HTERT RPE-1 (cell line): ENCODE measurements around the gene IL26.
"Not testable (repeated sequence)": the region's sequence is repeated elsewhere in the genome, so short reads cannot be mapped to it uniquely, and the experiment has no call there.

ENCODE experiments used
- in situ Hi-C: fragments of 300-500 bp; cut with MboI; formaldehyde crosslinking; loops from 4 replicates; pipeline ENCODE4 v1.14.3; 2020; ENCODE audit warnings: low sequenced_read_pairs

The IL26 gene

DNA sequence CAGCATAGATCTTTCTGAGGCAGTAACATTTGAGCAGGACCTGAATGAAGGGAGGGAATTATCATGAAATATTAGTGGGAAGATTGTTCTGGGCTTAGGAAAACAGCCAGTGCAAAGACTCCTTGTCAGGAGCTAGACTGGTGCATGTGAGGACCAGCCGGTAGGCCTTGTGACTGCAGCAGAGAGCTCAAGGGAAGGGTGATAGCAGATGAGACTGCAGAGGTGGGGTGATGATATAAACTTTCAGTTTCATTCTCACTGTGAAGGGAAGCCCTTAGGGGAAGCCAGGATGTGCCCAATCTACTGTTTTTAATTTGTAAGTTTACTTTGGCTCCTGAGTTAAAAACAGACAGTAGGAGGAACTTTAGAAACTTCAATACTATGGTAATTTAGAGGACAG is 15.4 kb upstream of the IL26 start:
- in situ Hi-C loops, result no loop called here

DNA sequence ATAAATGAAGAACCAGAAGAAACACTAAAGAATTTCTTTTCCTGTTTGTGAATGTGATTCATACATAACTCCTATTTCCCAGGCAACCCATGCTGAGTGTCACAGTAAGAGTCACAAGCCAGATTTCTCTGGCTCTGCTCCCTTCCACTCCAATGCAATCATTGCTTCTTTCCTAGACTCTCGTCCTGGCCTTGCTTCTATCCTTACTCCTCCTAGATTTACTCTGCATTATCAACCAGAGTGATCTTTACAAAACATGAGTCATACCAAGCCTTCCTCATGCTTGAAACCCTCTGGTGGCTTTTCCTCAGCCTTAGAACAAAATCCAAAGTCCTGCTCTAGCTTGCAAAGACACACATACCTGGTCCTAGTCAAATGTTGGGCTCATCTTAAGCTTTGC is 14.5 kb upstream of the IL26 start:
- in situ Hi-C loops, result no loop called here

- in situ Hi-C loops, result no loop called here
These were observed 13.8 kb upstream of the IL26 start for GRCh38 chr12:68239309-68239982.

DNA sequence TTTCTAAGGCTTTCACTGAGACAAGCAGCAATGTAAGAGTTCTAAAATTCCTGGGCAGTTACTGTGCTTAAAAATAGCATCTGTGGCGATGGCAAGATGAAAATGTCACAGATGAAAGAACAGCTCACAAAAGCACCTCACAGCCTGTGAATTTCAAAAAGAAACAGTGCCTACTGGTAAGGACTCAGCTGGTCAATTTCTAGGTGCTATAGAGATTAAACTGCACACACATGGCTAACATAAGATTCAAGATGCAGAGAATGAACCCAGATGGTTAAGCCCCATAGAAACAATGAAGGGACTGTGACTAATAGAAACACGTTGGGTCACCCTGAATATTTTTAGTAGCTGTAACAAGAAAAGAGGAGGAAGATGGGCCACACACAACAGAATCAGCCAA is 12.0 kb upstream of the IL26 start:
- in situ Hi-C loops, result no loop called here

DNA sequence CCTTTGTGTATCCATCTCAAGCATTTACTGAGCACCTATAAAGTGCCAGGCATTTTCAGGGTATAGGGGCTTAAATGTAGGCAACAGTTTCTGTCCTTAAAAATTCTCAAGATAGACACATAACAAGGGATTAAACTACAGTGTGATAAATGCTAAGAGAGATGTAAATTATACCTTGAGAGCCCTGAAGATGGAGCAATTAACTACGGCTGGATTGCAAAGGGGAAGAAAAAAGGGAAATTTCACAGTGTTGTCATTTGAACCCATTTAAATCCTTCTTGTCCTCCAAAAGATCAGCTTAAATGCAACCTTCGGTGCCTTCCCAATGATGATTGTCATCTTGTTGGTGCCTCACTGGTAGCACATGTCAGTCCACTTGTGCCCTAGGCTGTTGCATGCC is 11.5 kb upstream of the IL26 start:
- in situ Hi-C loops, result no loop called here

DNA sequence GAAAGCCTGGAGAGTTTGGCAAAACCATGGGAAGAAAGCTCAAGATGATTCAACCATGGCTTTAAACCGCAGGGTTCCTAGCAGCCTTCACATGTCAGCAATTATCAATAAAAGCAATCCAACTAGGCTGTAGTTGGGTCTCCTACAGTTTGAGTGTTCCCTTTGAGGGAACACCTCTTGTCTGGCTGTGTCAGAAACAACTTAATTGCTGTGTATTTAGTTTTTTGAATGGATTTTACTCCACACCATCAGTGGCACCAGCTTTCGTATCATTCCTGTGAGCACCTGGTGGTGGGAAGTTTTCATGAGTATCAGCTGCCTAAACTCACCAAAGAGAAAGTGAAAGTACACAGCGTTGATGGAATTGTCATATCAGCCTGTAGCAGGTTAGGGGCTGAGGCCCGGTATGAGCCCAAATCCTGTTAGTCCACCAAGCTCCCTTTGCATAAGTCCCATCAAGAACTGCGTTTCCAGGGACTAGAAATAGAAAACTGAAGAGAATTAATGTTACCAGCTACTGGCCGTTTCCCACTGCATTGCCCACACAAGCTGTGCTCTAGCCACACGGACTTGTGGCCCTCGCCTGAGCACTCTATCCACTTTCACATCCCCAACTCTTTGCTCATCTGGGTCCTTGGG is 10.9 kb upstream of the IL26 start:
- in situ Hi-C loops, result no loop called here

GRCh38 chr12:68235576-68235975 is 10.0 kb upstream of the IL26 start:
- in situ Hi-C loops, result no loop called here

GRCh38 chr12:68234140-68234539 is 8.5 kb upstream of the IL26 start:
- in situ Hi-C loops, result no loop called here

GRCh38 chr12:68233498-68233897 is 7.9 kb upstream of the IL26 start:
- in situ Hi-C loops, result no loop called here

DNA sequence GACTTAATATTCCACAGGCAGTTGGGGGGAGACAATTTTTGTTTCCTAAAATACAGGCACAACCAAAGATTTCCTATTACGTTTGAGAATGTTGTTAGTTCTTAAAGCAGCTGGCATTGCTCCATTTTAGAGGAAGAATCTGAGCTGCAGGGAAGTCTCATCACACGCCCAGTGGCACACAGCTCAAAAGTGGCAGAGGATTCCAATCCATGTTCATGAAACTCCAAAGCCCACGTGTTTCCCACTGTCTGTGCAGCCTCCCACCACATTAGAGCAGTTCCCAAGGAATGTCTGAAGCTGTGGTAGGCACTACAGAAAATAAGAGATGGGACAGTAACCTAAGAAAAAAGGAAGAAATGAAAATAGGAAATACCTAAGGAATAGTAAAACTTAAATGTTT is 6.1 kb upstream of the IL26 start:
- in situ Hi-C loops, result no loop called here

GRCh38 chr12:68231229-68231628 is 5.6 kb upstream of the IL26 start:
- in situ Hi-C loops, result no loop called here

GRCh38 chr12:68229956-68230355 is 4.3 kb upstream of the IL26 start:
- in situ Hi-C loops, result no loop called here

DNA sequence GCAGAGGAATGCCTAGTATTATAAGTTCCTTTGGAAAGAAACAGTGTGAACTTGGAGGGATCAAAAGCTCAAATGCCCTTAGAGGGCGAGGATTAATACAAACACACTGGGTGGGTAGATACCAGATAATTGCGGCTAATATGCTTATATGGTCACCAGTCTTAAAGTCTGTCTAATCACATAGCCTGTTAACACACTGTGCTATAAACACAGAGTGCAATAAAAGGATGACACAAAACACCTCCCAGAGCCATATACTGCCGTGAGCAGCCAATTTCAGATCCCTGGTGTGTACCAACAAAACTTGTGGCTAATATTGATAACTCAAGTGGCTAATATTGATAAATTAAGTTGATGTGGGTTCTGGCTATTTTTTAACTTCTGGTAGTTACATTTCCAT is 1.7 kb upstream of the IL26 start:
- in situ Hi-C loops, result no loop called here

DNA sequence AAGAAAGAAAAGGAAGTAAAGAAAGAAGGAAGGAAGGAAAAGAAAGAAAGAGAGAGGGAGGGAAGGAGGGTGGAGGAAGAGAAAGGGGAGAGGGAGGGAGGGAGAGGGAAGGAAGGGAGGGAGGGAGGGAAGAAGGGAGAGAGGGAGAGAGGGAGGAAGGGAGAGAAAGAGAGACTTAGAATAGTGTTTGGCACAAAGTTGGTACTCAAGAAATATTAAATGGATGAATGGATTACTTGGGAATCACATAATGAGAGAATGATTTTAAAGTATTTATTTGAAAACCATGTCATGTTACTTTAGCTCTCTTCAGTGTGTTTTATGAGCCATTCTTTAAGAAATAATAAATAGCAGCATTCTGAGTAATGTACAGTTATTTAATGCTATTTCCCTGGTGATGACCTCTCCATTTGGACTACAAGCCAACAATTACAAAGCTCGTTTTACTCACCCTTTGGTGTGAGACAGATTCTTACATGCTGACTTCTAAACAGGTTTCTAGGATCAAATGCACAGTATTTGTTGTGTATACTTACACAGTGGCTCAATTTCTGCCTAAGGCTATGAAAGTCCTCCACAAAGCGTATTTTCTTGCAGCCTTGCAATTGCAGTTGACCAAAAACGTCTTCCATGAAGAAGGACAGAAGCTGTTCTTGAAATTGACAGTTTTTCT is 861 bp downstream of the IL26 start:
- in situ Hi-C loops, result no loop called here

DNA sequence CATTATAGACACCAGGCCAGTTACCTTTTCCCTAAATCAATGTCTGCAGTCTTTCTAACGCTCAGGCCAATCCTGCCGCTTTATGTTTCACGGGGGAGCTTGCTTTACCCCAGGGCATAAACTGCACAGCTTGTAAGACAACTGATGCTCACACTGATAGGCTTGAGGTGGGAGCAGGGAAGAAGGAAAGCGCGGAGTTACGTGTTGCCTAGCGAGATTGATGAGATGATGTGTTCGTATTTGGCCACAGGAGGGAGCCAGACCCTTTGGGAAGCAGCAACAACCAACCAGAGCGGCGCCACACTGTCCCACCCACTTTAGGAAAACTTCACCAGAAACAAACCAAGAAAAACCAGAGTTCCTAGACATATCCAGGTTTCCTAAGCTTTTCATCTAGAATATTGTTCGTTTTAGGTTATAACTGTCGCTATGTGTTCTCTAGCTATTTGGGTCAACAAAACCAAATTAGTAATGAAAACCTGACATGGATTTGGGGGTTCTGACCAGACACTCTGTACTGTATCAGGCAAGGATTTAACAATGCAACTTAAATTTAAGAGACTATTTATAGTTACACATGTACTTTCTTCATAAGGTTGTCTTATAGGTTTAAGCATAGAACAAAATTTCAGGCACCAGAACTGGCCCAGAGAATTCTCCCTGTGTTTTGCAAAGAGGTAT is 2.4 kb downstream of the IL26 start:
- in situ Hi-C loops, result no loop called here

- in situ Hi-C loops, result no loop called here
These were observed 3.3 kb downstream of the IL26 start for GRCh38 chr12:68222326-68222725.

DNA sequence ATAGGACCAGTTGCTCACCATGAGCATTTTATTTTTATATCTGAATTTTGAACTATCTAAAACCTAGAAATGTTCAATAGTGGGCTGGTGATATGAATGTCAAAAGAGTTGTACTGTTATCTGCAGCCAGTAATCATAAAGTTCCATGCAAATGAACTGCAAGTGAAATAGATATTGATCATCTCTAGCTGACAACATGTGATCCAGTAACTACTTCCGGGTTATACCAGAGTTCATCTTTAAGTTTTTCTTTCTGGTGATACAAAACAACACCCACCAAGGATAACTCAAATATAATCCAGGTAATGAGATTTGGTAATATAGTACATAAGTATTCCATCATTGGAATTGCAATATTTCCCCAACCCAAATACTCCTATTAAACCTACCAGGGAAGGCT is 4.1 kb downstream of the IL26 start:
- in situ Hi-C loops, result no loop called here

DNA sequence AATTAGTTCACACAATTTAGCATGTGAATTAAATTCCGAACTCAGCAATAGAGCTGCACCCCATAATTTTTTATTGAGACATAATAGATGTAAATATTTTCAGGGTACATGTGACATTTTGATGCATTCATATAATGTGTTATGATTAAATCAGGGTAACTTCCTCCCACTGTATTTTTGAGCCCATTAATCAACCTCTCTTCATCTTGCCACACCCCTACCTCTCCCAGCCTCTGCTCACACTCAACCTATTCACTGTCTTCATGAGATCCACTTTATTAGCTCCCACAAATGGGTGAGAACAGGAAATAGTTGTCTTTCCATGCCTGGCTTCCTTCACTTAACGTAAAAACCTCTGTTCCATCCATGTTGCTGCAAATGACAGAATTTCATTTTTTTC is 14.7 kb downstream of the IL26 start:
- in situ Hi-C loops, result no loop called here

DNA sequence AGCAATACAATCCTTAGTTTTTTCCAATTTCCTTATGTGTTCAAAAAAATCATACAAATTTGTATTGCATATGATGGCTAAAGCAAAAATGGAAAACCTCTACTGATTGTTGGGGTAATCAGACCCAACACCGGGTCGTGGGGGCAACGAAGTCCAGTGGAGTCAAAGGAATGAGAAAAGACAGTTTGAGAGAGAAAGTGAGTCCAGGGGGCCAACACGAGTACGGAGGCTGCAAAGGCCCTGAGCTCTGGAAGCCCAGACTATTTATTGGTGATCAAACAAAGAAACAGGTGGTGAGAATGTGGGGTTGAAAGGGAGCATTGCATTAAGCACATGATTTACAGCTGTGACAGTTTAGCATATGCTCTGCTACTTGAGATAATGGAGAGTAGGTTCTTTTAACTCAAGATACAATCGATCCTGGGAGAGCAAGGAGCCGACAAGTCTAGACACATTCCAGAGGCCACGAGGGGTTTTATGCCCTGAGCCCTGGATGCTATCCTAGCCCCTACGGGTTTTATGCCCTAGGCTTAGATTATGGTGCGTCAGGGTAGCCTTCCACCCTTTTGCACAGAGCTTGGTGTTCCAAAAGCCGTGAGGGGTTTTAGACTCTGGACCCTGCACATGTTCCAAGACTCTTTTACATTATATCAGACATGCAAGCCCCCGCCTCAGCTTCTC is 16.4 kb downstream of the IL26 start:
- in situ Hi-C loops, result not testable (repeated sequence)

- in situ Hi-C loops, result no loop called here
These were observed 18.3 kb downstream of the IL26 start for GRCh38 chr12:68207276-68207675.

GRCh38 chr12:68206446-68206845 is 19.2 kb downstream of the IL26 start:
- in situ Hi-C loops, result no loop called here
